Glutamatergic neuron (in vitro differentiated cells): ENCODE results near the gene CAST. TPM values are rescaled to one million over a fixed set of nuclear protein-coding genes. Genes with fewer than 3 reads are reported as not detected.

Experiments
- DNase-seq: peaks from one replicate; pipeline ENCODE4 v3.0.0; 2022
- H3K27ac Mint-ChIP-seq: one replicate; pipeline ENCODE4 v1.8.0; 2020; ENCODE audit warnings: mild to moderate bottlenecking, mixed read lengths, inconsistent platforms; ENCODE audit not compliant: unreplicated experiment
- H3K27me3 Mint-ChIP-seq: one replicate; pipeline ENCODE4 v1.8.0; 2020; ENCODE audit warnings: mild to moderate bottlenecking, moderate library complexity, mixed read lengths, inconsistent platforms; ENCODE audit not compliant: unreplicated experiment
- H3K36me3 Mint-ChIP-seq: one replicate; pipeline ENCODE4 v1.8.0; 2020; ENCODE audit warnings: mild to moderate bottlenecking, mixed read lengths, inconsistent platforms; ENCODE audit not compliant: unreplicated experiment
- H3K4me1 Mint-ChIP-seq: one replicate; pipeline ENCODE4 v1.8.0; 2020; ENCODE audit warnings: mild to moderate bottlenecking, low read depth, mixed read lengths, inconsistent platforms; ENCODE audit not compliant: unreplicated experiment
- H3K4me3 Mint-ChIP-seq: one replicate; pipeline ENCODE4 v1.8.0; 2020; ENCODE audit warnings: mild to moderate bottlenecking, mixed read lengths, inconsistent platforms; ENCODE audit not compliant: unreplicated experiment
- H3K9me3 Mint-ChIP-seq: one replicate; pipeline ENCODE4 v1.8.0; 2020; ENCODE audit warnings: mild to moderate bottlenecking, moderate library complexity, mixed read lengths, inconsistent platforms; ENCODE audit not compliant: unreplicated experiment
- total RNA-seq: library from RNA; stranded (reverse); fragmentation: NEBNext Ultra II Directional; extraction: Animal tissue kit (Norgen Biotek cat#: 25700); gene quantifications from one replicate; pipeline ENCODE4 v1.2.1, GENCODE V29; 2021; ENCODE audit not compliant: unreplicated experiment
- TF ChIP-seq, protein P1 (sequence below): fragments of 200-600 bp; sonication (generic); IDR thresholded peaks from one replicate; pipeline ENCODE4 v1.5.0; 2021; ENCODE audit not compliant: partially characterized antibody, unreplicated experiment

CAST gene
- total RNA-seq, 1 donor from 2014 or later: 19.4 TPM

DNA sequence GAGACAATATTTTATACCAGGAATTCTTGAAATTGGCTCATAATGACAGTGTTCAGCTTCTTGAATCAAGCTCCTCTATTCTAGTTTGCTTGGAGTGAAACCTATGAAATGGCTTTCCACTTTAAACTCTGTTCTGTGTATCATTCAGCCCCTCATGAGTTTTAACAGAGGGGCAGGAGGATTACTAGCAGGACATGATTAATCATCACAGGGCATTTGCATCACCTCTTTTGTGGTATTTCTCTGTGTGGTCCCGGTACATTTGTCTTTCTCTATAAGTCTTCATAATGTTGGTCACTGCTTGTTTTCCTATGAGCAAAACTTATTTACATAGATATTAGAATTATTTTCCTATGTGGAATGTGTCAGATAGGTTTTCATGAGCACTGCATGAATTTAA, 21.2 kb downstream of the CAST start:
- H3K36me3 Mint-ChIP-seq: no peaks in the 10 kb centered on the region
- no peak for DNase-seq
- no peaks in the 10 kb centered on the region for H3K9me3 Mint-ChIP-seq
- H3K4me3 Mint-ChIP-seq: no peak overlapping the region
- no peak overlapping the region for H3K27ac Mint-ChIP-seq
- H3K27me3 Mint-ChIP-seq: no peaks in the 10 kb centered on the region
- TF ChIP-seq, protein P1, sequence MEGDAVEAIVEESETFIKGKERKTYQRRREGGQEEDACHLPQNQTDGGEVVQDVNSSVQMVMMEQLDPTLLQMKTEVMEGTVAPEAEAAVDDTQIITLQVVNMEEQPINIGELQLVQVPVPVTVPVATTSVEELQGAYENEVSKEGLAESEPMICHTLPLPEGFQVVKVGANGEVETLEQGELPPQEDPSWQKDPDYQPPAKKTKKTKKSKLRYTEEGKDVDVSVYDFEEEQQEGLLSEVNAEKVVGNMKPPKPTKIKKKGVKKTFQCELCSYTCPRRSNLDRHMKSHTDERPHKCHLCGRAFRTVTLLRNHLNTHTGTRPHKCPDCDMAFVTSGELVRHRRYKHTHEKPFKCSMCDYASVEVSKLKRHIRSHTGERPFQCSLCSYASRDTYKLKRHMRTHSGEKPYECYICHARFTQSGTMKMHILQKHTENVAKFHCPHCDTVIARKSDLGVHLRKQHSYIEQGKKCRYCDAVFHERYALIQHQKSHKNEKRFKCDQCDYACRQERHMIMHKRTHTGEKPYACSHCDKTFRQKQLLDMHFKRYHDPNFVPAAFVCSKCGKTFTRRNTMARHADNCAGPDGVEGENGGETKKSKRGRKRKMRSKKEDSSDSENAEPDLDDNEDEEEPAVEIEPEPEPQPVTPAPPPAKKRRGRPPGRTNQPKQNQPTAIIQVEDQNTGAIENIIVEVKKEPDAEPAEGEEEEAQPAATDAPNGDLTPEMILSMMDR: no peak
- H3K4me1 Mint-ChIP-seq: no peaks in the 10 kb centered on the region

- DNase-seq: no peak
- H3K27me3 Mint-ChIP-seq: no peaks in the 10 kb centered on the region
- no peaks in the 10 kb centered on the region for H3K36me3 Mint-ChIP-seq
- no peak overlapping the region for H3K27ac Mint-ChIP-seq
- no peaks in the 10 kb centered on the region for H3K9me3 Mint-ChIP-seq
- H3K4me1 Mint-ChIP-seq: no peaks in the 10 kb centered on the region
- no peak overlapping the region for H3K4me3 Mint-ChIP-seq
- TF ChIP-seq, protein P1: no peak
Observed at GRCh38 chr5:96683810-96684209, 21.6 kb downstream of the CAST start.

- Mint-ChIP-seq H3K36me3 (no peaks in the 10 kb centered on the region), H3K27me3 (no peaks in the 10 kb centered on the region), H3K27ac (no peak overlapping the region), H3K4me1 (no peaks in the 10 kb centered on the region), H3K4me3 (no peak overlapping the region), H3K9me3 (no peaks in the 10 kb centered on the region)
- TF ChIP-seq, protein P1: no peak
- DNase-seq: no peak
Observed at GRCh38 chr5:96687080-96687479, 24.9 kb downstream of the CAST start.

- H3K4me1 Mint-ChIP-seq: no peaks in the 10 kb centered on the region
- no peaks in the 10 kb centered on the region for H3K9me3 Mint-ChIP-seq
- H3K36me3 Mint-ChIP-seq: no peaks in the 10 kb centered on the region
- no peak for DNase-seq
- no peak overlapping the region for H3K27ac Mint-ChIP-seq
- H3K4me3 Mint-ChIP-seq: no peak overlapping the region
- H3K27me3 Mint-ChIP-seq: no peaks in the 10 kb centered on the region
- TF ChIP-seq, protein P1: peak; percentile 77
Observed at GRCh38 chr5:96687812-96688453, 25.8 kb downstream of the CAST start.

DNA sequence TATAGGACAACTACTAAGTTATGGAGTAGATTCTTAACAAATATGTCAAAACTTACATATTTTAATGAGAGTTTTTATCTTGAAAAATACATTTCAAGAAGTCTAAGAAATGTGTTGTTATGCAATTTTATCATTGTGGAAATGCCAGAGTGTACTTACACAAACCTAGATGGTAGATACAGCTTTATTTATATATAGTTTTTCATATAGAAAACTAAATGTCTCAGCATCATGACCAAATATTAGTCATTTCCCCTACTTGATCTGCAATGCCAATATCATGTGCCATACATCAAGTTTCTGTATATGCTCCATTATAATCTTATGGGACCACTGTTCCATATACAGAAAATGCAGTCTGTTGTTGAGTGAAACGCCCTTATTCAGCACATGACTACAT, 28.7 kb downstream of the CAST start:
- no peak for DNase-seq
- Mint-ChIP-seq H3K27me3 (no peaks in the 10 kb centered on the region), H3K4me3 (no peak overlapping the region), H3K36me3 (no peaks in the 10 kb centered on the region), H3K4me1 (no peaks in the 10 kb centered on the region), H3K27ac (no peak overlapping the region), H3K9me3 (no peaks in the 10 kb centered on the region)
- TF ChIP-seq, protein P1: no peak
